ENCODE data around the gene FAM47E. TPM values are rescaled to one million over a fixed set of nuclear protein-coding genes. Genes with fewer than 3 reads are reported as not detected.

FAM47E gene
- total RNA-seq, 1 donor from 2014 or later: 0.49 TPM

- intact Hi-C loops (cut with DNase I): no loop called here
- no peak for DNase-seq (ENCODE audit: extremely low spot score in 2 of 2)
- Histone ChIP-seq H3K27ac (no peak overlapping the region), H3K27me3 (no peaks in the 10 kb centered on the region), H3K36me3 (no peaks in the 10 kb centered on the region), H3K4me1 (no peaks in the 10 kb centered on the region), H3K9me3 (no peaks in the 10 kb centered on the region), H3K4me3 (no peak overlapping the region)
- TF ChIP-seq CTCF (IDR thresholded peaks at IDR 0.05) (no peak), POLR2AphosphoS5 (IDR thresholded peaks at IDR 0.05; ENCODE audit: insufficient read depth in 1 of 2, low read depth in 1 of 2) (no peak), POLR2A (IDR thresholded peaks at IDR 0.05) (no peak)
These were observed 21.5 kb downstream of the FAM47E start for GRCh38 chr4:76272999-76273398.

GRCh38 chr4:76275486-76276124, 24.1 kb downstream of the FAM47E start:
- intact Hi-C loops (cut with DNase I): no loop called here
- no peak overlapping the region for H3K4me3 ChIP-seq
- TF ChIP-seq POLR2AphosphoS5 (IDR thresholded peaks at IDR 0.05; ENCODE audit: insufficient read depth in 1 of 2, low read depth in 1 of 2) (no peak), CTCF (IDR thresholded peaks at IDR 0.05) (no peak), POLR2A (IDR thresholded peaks at IDR 0.05) (no peak)

GRCh38 chr4:76276813-76277212, 25.3 kb downstream of the FAM47E start:
- DNase-seq (ENCODE audit: extremely low spot score in 2 of 2): no peak
- H3K27ac ChIP-seq: no peak overlapping the region
- no peak overlapping the region for H3K4me3 ChIP-seq
- H3K4me1 ChIP-seq: no peaks in the 10 kb centered on the region
- H3K36me3 ChIP-seq: no peaks in the 10 kb centered on the region
- TF ChIP-seq POLR2AphosphoS5 (IDR thresholded peaks at IDR 0.05; ENCODE audit: insufficient read depth in 1 of 2, low read depth in 1 of 2) (no peak), CTCF (IDR thresholded peaks at IDR 0.05) (no peak), POLR2A (IDR thresholded peaks at IDR 0.05) (no peak)
- no peaks in the 10 kb centered on the region for H3K27me3 ChIP-seq
- intact Hi-C loops (cut with DNase I): no loop called here
- H3K9me3 ChIP-seq: no peaks in the 10 kb centered on the region

More at GRCh38 chr4:76275486-76276124, 24.1 kb downstream of the FAM47E start:
- Histone ChIP-seq H3K27me3 (no peaks in the 10 kb centered on the region), H3K9me3 (no peaks in the 10 kb centered on the region), H3K4me1 (no peaks in the 10 kb centered on the region), H3K36me3 (no peaks in the 10 kb centered on the region), H3K27ac (no peak overlapping the region)
- no peak for DNase-seq (ENCODE audit: extremely low spot score in 2 of 2)

- Histone ChIP-seq H3K27ac (no peak overlapping the region), H3K4me1 (no peaks in the 10 kb centered on the region), H3K4me3 (no peak overlapping the region), H3K36me3 (no peaks in the 10 kb centered on the region), H3K27me3 (no peaks in the 10 kb centered on the region), H3K9me3 (no peaks in the 10 kb centered on the region)
- intact Hi-C loops (cut with DNase I): no loop called here
- no peak for DNase-seq (ENCODE audit: extremely low spot score in 2 of 2)
- TF ChIP-seq POLR2A (IDR thresholded peaks at IDR 0.05) (no peak), POLR2AphosphoS5 (IDR thresholded peaks at IDR 0.05; ENCODE audit: insufficient read depth in 1 of 2, low read depth in 1 of 2) (no peak), CTCF (IDR thresholded peaks at IDR 0.05) (no peak)
These were observed 26.1 kb downstream of the FAM47E start for GRCh38 chr4:76277667-76278066.

GRCh38 chr4:76278583-76278982, 27.1 kb downstream of the FAM47E start:
- Histone ChIP-seq H3K27ac (no peak overlapping the region), H3K4me3 (no peak overlapping the region), H3K9me3 (no peaks in the 10 kb centered on the region), H3K36me3 (no peaks in the 10 kb centered on the region), H3K4me1 (no peaks in the 10 kb centered on the region), H3K27me3 (no peaks in the 10 kb centered on the region)
- TF ChIP-seq POLR2A (IDR thresholded peaks at IDR 0.05): no peak
- TF ChIP-seq CTCF (IDR thresholded peaks at IDR 0.05): no peak
- no peak for TF ChIP-seq POLR2AphosphoS5 (IDR thresholded peaks at IDR 0.05; ENCODE audit: insufficient read depth in 1 of 2, low read depth in 1 of 2)
- intact Hi-C loops (cut with DNase I): no loop called here
- no peak for DNase-seq (ENCODE audit: extremely low spot score in 2 of 2)
